Measurements from ENCODE around the gene BCAP31.

BCAP31 gene

DNA sequence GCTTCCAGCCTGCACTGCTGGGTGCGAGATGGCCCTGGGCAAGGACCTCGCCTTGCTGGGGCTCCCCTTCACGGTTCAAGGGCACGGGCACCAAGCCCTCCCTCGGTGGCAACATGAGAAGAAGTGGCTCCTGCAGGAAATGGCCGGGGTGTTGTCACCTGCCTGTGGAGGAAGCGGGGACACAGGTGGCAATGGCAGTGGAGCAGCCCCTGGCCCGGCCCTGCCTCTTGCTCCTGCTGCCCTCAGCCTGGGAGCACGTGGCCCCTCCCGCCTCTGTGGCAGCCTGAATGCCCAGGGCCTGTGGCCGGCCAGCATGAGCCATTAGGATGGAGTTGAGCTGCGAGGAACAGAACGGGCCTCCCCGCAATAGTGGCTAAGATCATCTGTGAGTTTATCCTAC is 17.3 kb upstream of the BCAP31 start:
- Histone ChIP-seq H3K27ac (ENCODE audit: low read depth, low read length, severe bottlenecking) (no peak overlapping the region), H3K4me3 (ENCODE audit: extremely low read depth, insufficient read depth, low read length, poor library complexity, severe bottlenecking) (no peak overlapping the region), H3K36me3 (ENCODE audit: control insufficient read depth, insufficient read depth, low read length) (no peaks in the 10 kb centered on the region), H3K4me1 (ENCODE audit: control insufficient read depth, insufficient read depth, low read length, poor library complexity, severe bottlenecking) (no peaks in the 10 kb centered on the region), H3K9me3 (ENCODE audit: control insufficient read depth, low read length) (no peaks in the 10 kb centered on the region)
- WGBS, 2 experiments (ENCODE audit: insufficient coverage in 2 of 2) = 87 to 88% methylated on average over 3 of the region's 14 CpGs

GRCh38 chrX:153740631-153741222 is 16.5 kb upstream of the BCAP31 start:
- 95 to 100% methylated on average over 4 to 8 of the region's 16 CpGs for WGBS, 2 experiments (ENCODE audit: insufficient coverage in 2 of 2)
- H3K4me1 ChIP-seq (ENCODE audit: control insufficient read depth, insufficient read depth, low read length, poor library complexity, severe bottlenecking) = no peaks in the 10 kb centered on the region

GRCh38 chrX:153739754-153740486 is 15.7 kb upstream of the BCAP31 start:
- Histone ChIP-seq H3K9me3 (ENCODE audit: control insufficient read depth, low read length) (no peaks in the 10 kb centered on the region), H3K4me1 (ENCODE audit: control insufficient read depth, insufficient read depth, low read length, poor library complexity, severe bottlenecking) (no peaks in the 10 kb centered on the region), H3K36me3 (ENCODE audit: control insufficient read depth, insufficient read depth, low read length) (no peaks in the 10 kb centered on the region), H3K4me3 (ENCODE audit: extremely low read depth, insufficient read depth, low read length, poor library complexity, severe bottlenecking) (no peak overlapping the region), H3K27ac (ENCODE audit: low read depth, low read length, severe bottlenecking) (no peak overlapping the region)
- 94 to 98% methylated on average over 10 of the region's 29 CpGs for WGBS, 2 experiments (ENCODE audit: insufficient coverage in 2 of 2)

More at GRCh38 chrX:153740631-153741222, 16.5 kb upstream of the BCAP31 start:
- no peaks in the 10 kb centered on the region for H3K36me3 ChIP-seq (ENCODE audit: control insufficient read depth, insufficient read depth, low read length)
- no peak overlapping the region for H3K27ac ChIP-seq (ENCODE audit: low read depth, low read length, severe bottlenecking)
- no peak overlapping the region for H3K4me3 ChIP-seq (ENCODE audit: extremely low read depth, insufficient read depth, low read length, poor library complexity, severe bottlenecking)
- H3K9me3 ChIP-seq (ENCODE audit: control insufficient read depth, low read length) = no peaks in the 10 kb centered on the region

GRCh38 chrX:153738056-153738605 is 13.9 kb upstream of the BCAP31 start:
- no peaks in the 10 kb centered on the region for H3K36me3 ChIP-seq (ENCODE audit: control insufficient read depth, insufficient read depth, low read length)
- WGBS, 2 experiments (ENCODE audit: insufficient coverage in 2 of 2) = 91 to 93% methylated on average over 3 to 14 of the region's 27 CpGs

GRCh38 chrX:153736871-153737441 is 12.8 kb upstream of the BCAP31 start:
- H3K36me3 ChIP-seq (ENCODE audit: control insufficient read depth, insufficient read depth, low read length) = no peaks in the 10 kb centered on the region
- H3K27ac ChIP-seq (ENCODE audit: low read depth, low read length, severe bottlenecking) = no peak overlapping the region
- 97 to 100% methylated on average over 2 to 8 of the region's 15 CpGs for WGBS, 2 experiments (ENCODE audit: insufficient coverage in 2 of 2)
- no peaks in the 10 kb centered on the region for H3K4me1 ChIP-seq (ENCODE audit: control insufficient read depth, insufficient read depth, low read length, poor library complexity, severe bottlenecking)
- H3K4me3 ChIP-seq (ENCODE audit: extremely low read depth, insufficient read depth, low read length, poor library complexity, severe bottlenecking) = no peak overlapping the region
- H3K9me3 ChIP-seq (ENCODE audit: control insufficient read depth, low read length) = peaks cover 2% of the 10 kb centered on the region

More at GRCh38 chrX:153738056-153738605, 13.9 kb upstream of the BCAP31 start:
- no peak overlapping the region for H3K27ac ChIP-seq (ENCODE audit: low read depth, low read length, severe bottlenecking)
- H3K4me3 ChIP-seq (ENCODE audit: extremely low read depth, insufficient read depth, low read length, poor library complexity, severe bottlenecking) = no peak overlapping the region
- H3K9me3 ChIP-seq (ENCODE audit: control insufficient read depth, low read length) = no peaks in the 10 kb centered on the region
- no peaks in the 10 kb centered on the region for H3K4me1 ChIP-seq (ENCODE audit: control insufficient read depth, insufficient read depth, low read length, poor library complexity, severe bottlenecking)

DNA sequence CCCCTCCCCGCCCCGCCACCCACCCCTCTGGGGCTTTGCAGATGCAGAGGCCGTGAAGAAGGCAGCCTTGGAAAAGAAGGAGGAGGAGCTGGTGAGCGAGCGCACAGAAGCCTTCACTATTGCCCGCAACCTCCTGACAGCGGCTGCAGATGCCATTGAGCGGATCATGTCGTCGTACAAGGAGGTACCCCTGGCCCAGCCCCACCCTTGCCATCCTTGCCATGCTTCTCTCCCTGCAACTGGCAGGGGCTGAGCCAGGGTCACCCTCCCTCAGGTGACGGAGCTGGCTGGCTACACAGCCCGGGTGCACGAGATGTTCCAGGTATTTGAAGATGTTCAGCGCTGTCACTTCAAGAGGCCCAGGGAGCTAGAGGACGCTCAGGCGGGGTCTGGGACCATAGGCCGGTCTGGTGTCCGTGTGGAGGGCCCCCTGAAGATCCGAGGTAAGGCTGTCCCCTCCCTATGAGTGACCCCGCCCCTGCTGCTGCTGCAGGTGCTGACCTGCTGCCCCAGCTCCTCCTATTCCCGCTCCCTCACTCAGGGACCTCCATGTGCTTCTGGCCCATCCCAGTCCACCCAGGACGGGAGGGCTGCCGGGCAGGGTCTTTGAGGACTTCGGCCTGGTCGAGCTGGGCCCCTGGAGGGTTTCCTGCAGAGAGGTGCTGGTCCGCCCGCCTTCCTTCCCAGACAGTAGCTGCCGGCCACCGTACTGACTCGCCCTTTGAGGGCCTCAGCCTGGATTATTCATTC is 12.1 kb upstream of the BCAP31 start:
- peaks cover 9% of the 10 kb centered on the region for H3K9me3 ChIP-seq (ENCODE audit: control insufficient read depth, low read length)
- no peak overlapping the region for H3K4me3 ChIP-seq (ENCODE audit: extremely low read depth, insufficient read depth, low read length, poor library complexity, severe bottlenecking)
- H3K36me3 ChIP-seq (ENCODE audit: control insufficient read depth, insufficient read depth, low read length) = peaks cover 3% of the 10 kb centered on the region
- H3K27ac ChIP-seq (ENCODE audit: low read depth, low read length, severe bottlenecking) = no peak overlapping the region
- WGBS, 2 experiments (ENCODE audit: insufficient coverage in 2 of 2) = 85 to 87% methylated on average over 9 to 12 of the region's 30 CpGs
- no peaks in the 10 kb centered on the region for H3K4me1 ChIP-seq (ENCODE audit: control insufficient read depth, insufficient read depth, low read length, poor library complexity, severe bottlenecking)

DNA sequence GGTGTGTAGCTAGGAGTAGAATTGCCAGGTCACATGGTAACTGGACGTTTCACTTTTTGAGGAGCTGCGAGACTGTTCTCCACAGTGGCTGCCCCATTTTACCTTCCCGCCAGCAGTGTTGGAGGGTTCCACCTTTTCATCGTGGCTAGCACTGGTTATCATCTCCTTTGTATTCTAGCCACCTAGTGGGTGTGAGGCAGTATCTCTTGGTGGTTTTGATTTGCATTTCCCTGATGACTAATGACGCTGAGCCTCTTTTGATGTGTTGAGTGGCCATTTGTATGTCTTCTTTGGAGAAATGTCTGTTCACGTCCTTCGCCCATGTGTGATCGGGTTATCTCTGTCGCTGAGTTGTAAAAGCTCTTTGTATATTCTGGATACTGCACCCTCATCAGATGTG is 11.1 kb upstream of the BCAP31 start:
- WGBS, 2 experiments (ENCODE audit: insufficient coverage in 2 of 2) = 20 to 70% methylated on average over 1 to 3 of the region's 9 CpGs
- Histone ChIP-seq H3K27ac (ENCODE audit: low read depth, low read length, severe bottlenecking) (no peak overlapping the region), H3K36me3 (ENCODE audit: control insufficient read depth, insufficient read depth, low read length) (peaks cover 7% of the 10 kb centered on the region), H3K4me1 (ENCODE audit: control insufficient read depth, insufficient read depth, low read length, poor library complexity, severe bottlenecking) (no peaks in the 10 kb centered on the region), H3K9me3 (ENCODE audit: control insufficient read depth, low read length) (peaks cover 11% of the 10 kb centered on the region), H3K4me3 (ENCODE audit: extremely low read depth, insufficient read depth, low read length, poor library complexity, severe bottlenecking) (no peak overlapping the region)

DNA sequence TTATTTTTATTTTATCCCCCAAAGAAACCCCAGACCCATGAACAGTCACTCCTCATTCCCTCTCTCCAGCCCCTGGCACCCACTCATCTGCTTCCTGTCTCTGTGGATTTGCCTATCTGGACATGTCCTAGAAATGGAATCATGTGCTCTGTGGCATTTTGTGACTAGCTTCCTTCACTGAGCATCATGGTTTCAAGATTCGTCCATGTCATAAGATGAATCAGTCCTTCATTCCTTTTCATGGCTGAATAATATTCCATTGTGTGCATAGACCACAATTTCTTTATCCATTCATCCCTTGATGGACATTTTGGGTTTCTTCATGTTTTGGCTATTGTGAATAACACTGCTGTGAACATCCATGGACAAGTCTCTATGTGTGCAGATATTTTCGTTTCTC is 10.7 kb upstream of the BCAP31 start:
- 100% methylated on average over 1 of the region's 2 CpGs; no CpG with 5 or more reads in 1 of the 2 experiments for WGBS, 2 experiments (ENCODE audit: insufficient coverage in 2 of 2)
- Histone ChIP-seq H3K9me3 (ENCODE audit: control insufficient read depth, low read length) (peaks cover 11% of the 10 kb centered on the region), H3K4me3 (ENCODE audit: extremely low read depth, insufficient read depth, low read length, poor library complexity, severe bottlenecking) (no peak overlapping the region), H3K4me1 (ENCODE audit: control insufficient read depth, insufficient read depth, low read length, poor library complexity, severe bottlenecking) (no peaks in the 10 kb centered on the region), H3K36me3 (ENCODE audit: control insufficient read depth, insufficient read depth, low read length) (peaks cover 7% of the 10 kb centered on the region), H3K27ac (ENCODE audit: low read depth, low read length, severe bottlenecking) (no peak overlapping the region)

DNA sequence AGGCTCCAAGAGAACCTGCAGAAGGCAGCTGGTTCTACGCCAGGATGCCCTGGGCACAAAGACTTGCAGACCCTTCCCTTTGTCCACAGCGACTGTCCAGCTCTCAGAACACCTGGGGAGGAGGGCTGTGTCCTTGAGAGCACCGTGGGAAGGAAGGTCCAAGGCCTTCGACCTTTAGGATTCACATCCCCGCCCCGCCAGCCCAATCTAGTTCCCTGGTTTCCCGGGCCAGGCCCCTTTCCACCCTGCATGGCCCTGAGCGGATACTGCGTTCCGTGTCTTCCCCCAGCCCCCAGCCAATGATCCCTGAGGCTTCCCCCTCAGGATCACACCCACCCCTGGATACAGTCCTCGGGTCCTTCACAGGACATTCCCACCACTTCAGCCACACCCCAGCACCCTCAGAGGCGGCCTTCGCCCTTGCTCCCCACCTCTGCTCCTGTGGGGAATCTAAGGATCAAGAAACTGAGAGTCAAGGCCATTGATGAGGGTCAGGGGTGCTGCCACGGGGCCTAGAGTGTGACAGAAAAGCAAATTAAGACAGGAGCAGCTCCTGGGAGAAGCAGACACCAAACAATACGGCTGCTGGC is 9.6 kb upstream of the BCAP31 start:
- no peak overlapping the region for H3K27ac ChIP-seq (ENCODE audit: low read depth, low read length, severe bottlenecking)
- H3K9me3 ChIP-seq (ENCODE audit: control insufficient read depth, low read length) = peaks cover 11% of the 10 kb centered on the region
- peaks cover 12% of the 10 kb centered on the region for H3K36me3 ChIP-seq (ENCODE audit: control insufficient read depth, insufficient read depth, low read length)
- no peaks in the 10 kb centered on the region for H3K4me1 ChIP-seq (ENCODE audit: control insufficient read depth, insufficient read depth, low read length, poor library complexity, severe bottlenecking)
- H3K4me3 ChIP-seq (ENCODE audit: extremely low read depth, insufficient read depth, low read length, poor library complexity, severe bottlenecking) = no peak overlapping the region
- WGBS, 2 experiments (ENCODE audit: insufficient coverage in 2 of 2) = 93 to 100% methylated on average over 2 to 5 of the region's 15 CpGs

GRCh38 chrX:153732401-153732800 is 8.2 kb upstream of the BCAP31 start:
- Histone ChIP-seq H3K27ac (ENCODE audit: low read depth, low read length, severe bottlenecking) (no peak overlapping the region), H3K4me1 (ENCODE audit: control insufficient read depth, insufficient read depth, low read length, poor library complexity, severe bottlenecking) (peaks cover 7% of the 10 kb centered on the region), H3K9me3 (ENCODE audit: control insufficient read depth, low read length) (peaks cover 11% of the 10 kb centered on the region), H3K4me3 (ENCODE audit: extremely low read depth, insufficient read depth, low read length, poor library complexity, severe bottlenecking) (no peak overlapping the region), H3K36me3 (ENCODE audit: control insufficient read depth, insufficient read depth, low read length) (peaks cover 12% of the 10 kb centered on the region)
- 91 to 100% methylated on average over 4 to 5 of the region's 14 CpGs for WGBS, 2 experiments (ENCODE audit: insufficient coverage in 2 of 2)
